Muscle of back (tissue), 11 donors: ENCODE measurements around the gene RFTN1. TPM values are rescaled to one million over a fixed set of nuclear protein-coding genes. Genes with fewer than 3 reads are reported as not detected.

ENCODE experiments used
- DNase-seq, 3 donors: peaks; one replicate each; pipeline versions ENCODE4 v3.0.0 to v3.0.0-alpha.2; 2013
- polyA plus RNA-seq, 10 donors: library from polyadenylated mRNA; unstranded; fragments of 120-200 nt; gene quantifications; one replicate each; pipeline ENCODE4 v1.2.1, GENCODE V29; 2013; ENCODE audit not compliant: insufficient read length in 10 of 10

The RFTN1 gene
- polyA plus RNA-seq, 10 donors = 11.3 to 19.7 (median 16.1) TPM

GRCh38 chr3:16309558-16309957 is 203.9 kb downstream of the RFTN1 start:
- DNase-seq = no peak

GRCh38 chr3:16308727-16309126 is 204.8 kb downstream of the RFTN1 start:
- DNase-seq = no peak

- no peak for DNase-seq
These were observed 205.5 kb downstream of the RFTN1 start for GRCh38 chr3:16307832-16308531.

GRCh38 chr3:16305111-16305541 is 208.4 kb downstream of the RFTN1 start:
- no peak for DNase-seq

GRCh38 chr3:16304061-16305010 is 209.2 kb downstream of the RFTN1 start:
- no peak for DNase-seq

GRCh38 chr3:16303037-16303575 is 210.4 kb downstream of the RFTN1 start:
- DNase-seq = no peak

GRCh38 chr3:16302082-16302631 is 211.3 kb downstream of the RFTN1 start:
- DNase-seq = no peak

GRCh38 chr3:16301507-16301906 is 212.0 kb downstream of the RFTN1 start:
- DNase-seq = no peak

GRCh38 chr3:16300881-16301359 is 212.6 kb downstream of the RFTN1 start:
- no peak for DNase-seq

- no peak for DNase-seq
These were observed 213.2 kb downstream of the RFTN1 start for GRCh38 chr3:16300307-16300706.

GRCh38 chr3:16299746-16300145 is 213.8 kb downstream of the RFTN1 start:
- DNase-seq = no peak

- no peak for DNase-seq
These were observed 214.6 kb downstream of the RFTN1 start for GRCh38 chr3:16298891-16299290.

GRCh38 chr3:16297997-16298885 is 215.3 kb downstream of the RFTN1 start:
- DNase-seq = no peak

- no peak for DNase-seq
These were observed 218.1 kb downstream of the RFTN1 start for GRCh38 chr3:16295298-16295890.

GRCh38 chr3:16294844-16295243 is 218.7 kb downstream of the RFTN1 start:
- no peak for DNase-seq

- no peak for DNase-seq
These were observed 222.7 kb downstream of the RFTN1 start for GRCh38 chr3:16290827-16291196.

GRCh38 chr3:16290007-16290826 is 223.3 kb downstream of the RFTN1 start:
- peak; percentile 38 to 73 (median 60) for DNase-seq

GRCh38 chr3:16289144-16289889 is 224.2 kb downstream of the RFTN1 start:
- DNase-seq = no peak

- no peak for DNase-seq
These were observed 224.8 kb downstream of the RFTN1 start for GRCh38 chr3:16288664-16289063.
